Measurements from ENCODE around the gene TBC1D14. TPM values are rescaled to one million over a fixed set of nuclear protein-coding genes. Genes with fewer than 3 reads are reported as not detected.

Gene TBC1D14
- total and polyA plus RNA-seq, 7 donors: 19.2 to 46.4 (median 29.5) TPM

DNA sequence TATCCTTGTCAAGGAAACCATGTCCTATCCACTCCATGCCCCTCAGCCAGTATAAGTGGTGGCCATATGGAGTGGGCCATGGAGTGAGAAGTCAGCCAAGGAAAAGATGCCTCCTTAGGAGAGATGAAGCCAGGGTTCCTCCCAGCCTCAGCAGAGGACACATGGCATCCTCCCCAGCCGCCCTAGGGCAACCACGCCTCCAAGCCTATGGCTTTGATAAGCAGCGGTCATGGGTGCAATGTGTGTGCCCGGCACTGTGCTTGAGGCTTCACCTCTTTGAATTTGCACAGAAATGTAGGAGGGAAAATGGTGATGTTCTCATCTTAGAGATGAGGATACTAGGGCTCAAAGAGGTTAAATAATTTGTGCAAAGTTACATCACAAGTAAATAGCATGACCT, 34.6 kb upstream of the TBC1D14 start:
- peaks cover 0 to 82% (median 49%) of the 10 kb centered on the region in 4 donors for H3K36me3 ChIP-seq
- H3K4me1 ChIP-seq: peaks cover 0 to 2% (median 0%) of the 10 kb centered on the region in 4 donors
- H3K4me3 ChIP-seq: no peak overlapping the region
- DNase-seq: no peak
- 94 to 97% methylated on average over 4 of the region's 4 CpGs for WGBS, 2 donors
- H3K27me3 ChIP-seq: no peaks in the 10 kb centered on the region
- intact Hi-C loops (cut with DNase I): loop anchor here (1.0 to 5.0 kb wide), 2 partner anchors 93 to 155 kb away; partner anchors contain the start of gene KIAA0232
- H3K27ac ChIP-seq: no peak overlapping the region
- TF ChIP-seq POLR2A (IDR thresholded peaks at IDR 0.05) (no peak), EP300 (IDR thresholded peaks at IDR 0.05) (no peak), POLR2AphosphoS5 (IDR thresholded peaks at IDR 0.05) (no peak)
- TF ChIP-seq, protein P1, sequence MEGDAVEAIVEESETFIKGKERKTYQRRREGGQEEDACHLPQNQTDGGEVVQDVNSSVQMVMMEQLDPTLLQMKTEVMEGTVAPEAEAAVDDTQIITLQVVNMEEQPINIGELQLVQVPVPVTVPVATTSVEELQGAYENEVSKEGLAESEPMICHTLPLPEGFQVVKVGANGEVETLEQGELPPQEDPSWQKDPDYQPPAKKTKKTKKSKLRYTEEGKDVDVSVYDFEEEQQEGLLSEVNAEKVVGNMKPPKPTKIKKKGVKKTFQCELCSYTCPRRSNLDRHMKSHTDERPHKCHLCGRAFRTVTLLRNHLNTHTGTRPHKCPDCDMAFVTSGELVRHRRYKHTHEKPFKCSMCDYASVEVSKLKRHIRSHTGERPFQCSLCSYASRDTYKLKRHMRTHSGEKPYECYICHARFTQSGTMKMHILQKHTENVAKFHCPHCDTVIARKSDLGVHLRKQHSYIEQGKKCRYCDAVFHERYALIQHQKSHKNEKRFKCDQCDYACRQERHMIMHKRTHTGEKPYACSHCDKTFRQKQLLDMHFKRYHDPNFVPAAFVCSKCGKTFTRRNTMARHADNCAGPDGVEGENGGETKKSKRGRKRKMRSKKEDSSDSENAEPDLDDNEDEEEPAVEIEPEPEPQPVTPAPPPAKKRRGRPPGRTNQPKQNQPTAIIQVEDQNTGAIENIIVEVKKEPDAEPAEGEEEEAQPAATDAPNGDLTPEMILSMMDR (IDR thresholded peaks at IDR 0.05): no peak
- no peaks in the 10 kb centered on the region for H3K9me3 ChIP-seq

DNA sequence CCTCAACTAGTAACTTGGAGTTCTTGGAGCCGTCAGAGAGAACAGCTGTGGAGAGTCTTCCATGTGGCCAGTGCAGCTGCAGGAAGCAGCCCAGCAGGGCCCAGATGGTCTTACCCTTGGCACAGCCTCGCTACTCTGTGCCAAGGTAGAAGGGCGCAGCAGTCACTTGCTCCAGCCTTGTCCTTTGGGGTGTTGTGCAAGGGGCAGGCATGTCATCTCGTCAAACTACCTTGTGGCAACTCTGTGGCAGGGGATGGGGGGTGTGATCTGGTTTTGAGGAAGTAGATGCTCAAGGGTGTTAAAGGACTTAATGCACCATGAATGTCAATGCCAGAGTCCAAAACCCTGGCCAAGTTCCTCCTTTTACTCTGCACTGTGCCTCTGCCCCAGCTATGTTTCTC, 34.2 kb upstream of the TBC1D14 start:
- Histone ChIP-seq H3K9me3 (no peaks in the 10 kb centered on the region), H3K36me3 (peaks cover 0 to 85% (median 49%) of the 10 kb centered on the region in 4 donors), H3K4me3 (no peak overlapping the region), H3K4me1 (no peaks in the 10 kb centered on the region), H3K27ac (no peak overlapping the region), H3K27me3 (no peaks in the 10 kb centered on the region)
- TF ChIP-seq POLR2AphosphoS5 (IDR thresholded peaks at IDR 0.05) (no peak), EP300 (IDR thresholded peaks at IDR 0.05) (no peak), POLR2A (IDR thresholded peaks at IDR 0.05) (no peak)
- TF ChIP-seq, protein P1 (IDR thresholded peaks at IDR 0.05): no peak
- intact Hi-C loops (cut with DNase I): no loop called here
- DNase-seq: no peak
- whole genome bisulfite sequencing, 2 donors: 64 to 83% methylated on average over 4 of the region's 4 CpGs

DNA sequence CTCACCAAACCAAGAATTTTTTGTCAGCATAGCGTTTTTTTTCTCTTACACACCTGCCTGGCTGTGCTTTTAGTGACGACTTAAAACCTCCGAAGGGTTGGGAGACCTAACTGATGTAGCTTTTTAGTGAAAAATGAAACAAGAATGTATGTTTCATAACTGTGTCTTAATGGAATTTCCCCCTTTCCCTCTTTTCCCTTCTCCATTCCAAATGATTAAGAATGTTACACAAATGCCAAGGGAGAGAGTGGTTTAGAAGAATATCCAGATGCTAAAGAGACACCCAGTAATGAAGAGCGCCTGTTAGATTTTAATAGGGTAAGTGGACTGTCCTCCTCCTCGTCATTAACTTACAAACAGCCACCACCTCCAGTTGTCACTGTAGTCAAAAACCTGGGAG, 33.2 kb upstream of the TBC1D14 start:
- 91 to 96% methylated on average over 5 of the region's 5 CpGs for WGBS, 2 donors
- Histone ChIP-seq H3K4me3 (no peak overlapping the region), H3K36me3 (peaks cover 3 to 95% (median 53%) of the 10 kb centered on the region in 4 donors), H3K9me3 (no peaks in the 10 kb centered on the region), H3K4me1 (no peaks in the 10 kb centered on the region), H3K27me3 (no peaks in the 10 kb centered on the region), H3K27ac (no peak overlapping the region)
- no peak for DNase-seq
- intact Hi-C loops (cut with DNase I): no loop called here
- TF ChIP-seq POLR2AphosphoS5 (IDR thresholded peaks at IDR 0.05) (no peak), EP300 (IDR thresholded peaks at IDR 0.05) (no peak), POLR2A (IDR thresholded peaks at IDR 0.05) (no peak)
- TF ChIP-seq, protein P1 (IDR thresholded peaks at IDR 0.05): no peak

DNA sequence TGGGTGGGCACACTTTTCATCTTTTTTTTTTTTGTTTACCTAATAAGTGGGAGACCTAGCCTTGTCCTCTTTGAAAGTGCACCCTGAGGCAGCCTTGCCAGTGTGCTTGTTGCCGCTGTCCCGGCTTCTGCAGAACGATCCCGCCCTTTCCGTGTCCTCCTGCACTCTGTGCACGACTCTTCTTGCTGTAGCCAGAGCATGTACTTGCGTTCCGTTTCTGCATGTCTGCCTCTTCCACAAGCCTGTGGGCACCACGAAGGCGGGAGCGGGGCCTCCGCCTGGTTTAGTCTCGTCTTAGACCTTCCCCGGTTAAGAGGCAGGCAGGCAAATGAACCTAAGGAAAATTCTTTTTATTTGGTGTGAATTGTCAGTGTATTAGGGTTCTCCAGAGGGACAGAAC, 32.6 kb upstream of the TBC1D14 start:
- Histone ChIP-seq H3K4me1 (no peaks in the 10 kb centered on the region), H3K36me3 (peaks cover 5 to 96% (median 54%) of the 10 kb centered on the region in 4 donors), H3K4me3 (no peak overlapping the region), H3K9me3 (no peaks in the 10 kb centered on the region), H3K27ac (no peak overlapping the region), H3K27me3 (no peaks in the 10 kb centered on the region)
- DNase-seq: no peak
- intact Hi-C loops (cut with DNase I): no loop called here
- TF ChIP-seq POLR2A (IDR thresholded peaks at IDR 0.05): no peak
- TF ChIP-seq POLR2AphosphoS5 (IDR thresholded peaks at IDR 0.05): no peak
- TF ChIP-seq EP300 (IDR thresholded peaks at IDR 0.05): no peak
- WGBS, 2 donors: 97% methylated on average over 14 of the region's 14 CpGs

DNA sequence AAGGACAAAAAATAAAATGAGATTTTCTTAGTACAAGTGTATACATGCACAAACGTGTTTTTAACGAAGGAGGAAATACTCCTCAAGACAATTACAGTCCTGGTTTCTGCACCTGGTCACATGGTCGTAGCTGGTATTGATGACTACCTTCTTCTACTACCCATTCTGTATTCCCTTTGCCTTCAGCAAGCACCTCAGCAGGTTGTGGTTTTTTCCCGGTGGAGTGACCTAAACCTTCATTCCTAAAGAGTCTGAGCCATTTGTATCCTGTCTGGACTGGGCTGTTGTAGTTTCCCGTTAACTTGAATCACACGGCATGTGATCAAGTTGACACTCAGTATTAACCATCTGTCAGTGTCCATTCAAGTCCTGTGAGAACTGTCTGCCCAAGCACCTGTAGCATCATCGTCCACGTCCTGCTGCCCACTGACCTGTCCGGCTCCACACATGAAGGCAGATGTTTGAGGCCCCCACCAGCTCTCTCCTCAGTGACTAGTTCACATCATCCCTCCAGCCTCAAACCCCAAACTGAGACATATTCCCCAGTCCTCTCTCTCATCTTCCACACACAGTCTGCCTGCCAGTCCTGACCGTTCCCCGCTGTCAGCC, 31.1 kb upstream of the TBC1D14 start:
- H3K27me3 ChIP-seq: no peaks in the 10 kb centered on the region
- no peaks in the 10 kb centered on the region for H3K4me1 ChIP-seq
- no peak for DNase-seq
- peaks cover 5 to 95% (median 46%) of the 10 kb centered on the region in 4 donors for H3K36me3 ChIP-seq
- no peak overlapping the region for H3K27ac ChIP-seq
- no peak overlapping the region for H3K4me3 ChIP-seq
- no peak for TF ChIP-seq POLR2AphosphoS5 (IDR thresholded peaks at IDR 0.05)
- no peak for TF ChIP-seq POLR2A (IDR thresholded peaks at IDR 0.05)
- TF ChIP-seq EP300 (IDR thresholded peaks at IDR 0.05): no peak
- TF ChIP-seq, protein P1 (IDR thresholded peaks at IDR 0.05): no peak
- H3K9me3 ChIP-seq: no peaks in the 10 kb centered on the region
- WGBS, 2 donors: 73 to 87% methylated on average over 11 of the region's 11 CpGs
- intact Hi-C loops (cut with DNase I): no loop called here

Data from sigmoid colon (tissue), 7 donors.